ELF-1 (cell line): Measurements from ENCODE around the gene TMED10.
A peak's percentile ranks its signal among the peaks of the same experiment; 100 is the strongest.
"Not testable (repeated sequence)": the region's sequence is repeated elsewhere in the genome, so short reads cannot be mapped to it uniquely, and the experiment has no call there.

Experiments
- DNase-seq: peaks from one replicate; pipeline ENCODE4 v3.0.0-alpha.2; 2016; ENCODE audit warnings: low read depth, low spot score

TMED10 gene

GRCh38 chr14:75127903-75128595 is 48.4 kb downstream of the TMED10 start:
- DNase-seq: no peak

- DNase-seq: not testable (repeated sequence)
Measured at GRCh38 chr14:75127474-75127820, 49.0 kb downstream of the TMED10 start.

DNA sequence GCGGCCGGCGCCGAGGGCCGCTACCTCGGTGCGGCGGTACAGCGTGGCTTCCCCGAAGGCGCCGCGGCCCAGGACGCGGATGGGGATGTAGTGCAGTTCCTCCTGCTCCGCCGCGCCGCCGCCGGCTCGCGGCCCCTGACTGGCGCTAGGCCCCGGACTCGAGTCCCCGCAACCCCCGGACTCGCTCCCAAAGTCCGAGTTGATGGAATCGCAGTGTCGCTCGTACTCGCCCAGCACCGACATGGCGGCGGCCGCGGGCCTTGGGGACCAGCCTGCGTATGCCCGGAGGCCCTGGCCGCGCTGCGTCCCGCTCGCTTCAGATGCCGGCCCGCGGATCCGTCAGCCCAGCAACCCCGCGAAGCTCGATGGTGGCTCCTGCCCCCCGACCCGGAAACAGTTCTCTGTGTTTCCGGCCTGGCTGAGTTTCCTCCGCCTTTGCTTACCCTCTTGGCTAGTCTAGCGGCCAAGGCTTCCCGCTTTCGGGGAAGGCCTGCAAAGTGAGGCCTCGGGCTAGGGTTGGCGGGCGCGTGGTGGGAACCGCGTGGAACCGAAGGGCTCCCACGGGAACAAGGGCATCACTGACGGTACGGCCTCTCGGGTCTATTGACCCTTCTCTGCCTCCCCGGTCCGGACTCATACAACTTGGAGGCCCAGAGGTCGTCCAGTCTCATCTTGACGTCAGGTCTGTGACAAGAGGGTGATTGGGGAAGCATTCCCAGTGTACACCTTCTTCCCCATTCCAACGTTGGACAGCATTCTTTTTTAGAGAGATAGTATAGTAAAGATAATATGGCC is 49.5 kb downstream of the TMED10 start, which contains the start of gene NEK9:
Gene NEK9 (minus strand): TSS at position 370 of the 795 bp plus-strand sequence. CDS start 127 bp downstream, at position 243.
- DNase-seq: peak; percentile 91

DNA sequence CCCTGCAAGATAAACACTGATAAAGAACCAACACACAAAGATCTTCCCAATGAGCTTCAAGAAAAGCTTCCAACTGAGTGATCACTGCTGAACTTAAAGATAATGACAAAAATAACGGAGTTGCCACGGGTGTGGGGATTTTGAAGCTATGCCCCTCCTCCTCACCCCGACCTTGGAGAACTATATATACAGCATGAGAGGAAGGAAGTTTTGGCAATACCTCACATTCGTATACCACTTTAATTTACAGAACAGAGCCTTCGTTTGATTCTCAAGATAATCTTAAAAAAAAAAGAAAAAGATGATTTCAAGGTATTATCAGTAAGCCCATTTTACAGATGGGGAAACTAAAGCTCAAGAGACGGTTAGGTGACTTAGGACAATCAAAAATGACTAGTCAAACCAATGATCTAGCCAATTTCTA is 50.3 kb downstream of the TMED10 start:
- no peak for DNase-seq

DNA sequence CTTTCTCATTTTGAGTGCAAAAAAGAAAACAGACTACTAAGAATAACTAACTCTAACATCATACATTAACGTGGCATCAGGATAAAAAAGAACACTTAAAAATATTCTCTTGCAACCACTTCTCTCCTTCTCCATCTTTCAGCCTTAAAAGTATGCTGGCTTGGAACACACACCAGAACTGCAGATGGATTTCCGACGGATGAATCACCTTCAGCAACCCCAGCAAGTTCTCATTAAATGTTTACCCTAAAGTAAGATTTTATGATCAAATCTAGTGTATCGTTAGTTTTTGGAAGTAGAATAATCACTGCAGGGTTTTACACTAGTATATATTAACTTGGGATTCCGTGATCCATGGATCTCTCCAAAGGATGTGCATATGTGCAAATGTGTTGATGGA is 50.8 kb downstream of the TMED10 start:
- DNase-seq: no peak

DNA sequence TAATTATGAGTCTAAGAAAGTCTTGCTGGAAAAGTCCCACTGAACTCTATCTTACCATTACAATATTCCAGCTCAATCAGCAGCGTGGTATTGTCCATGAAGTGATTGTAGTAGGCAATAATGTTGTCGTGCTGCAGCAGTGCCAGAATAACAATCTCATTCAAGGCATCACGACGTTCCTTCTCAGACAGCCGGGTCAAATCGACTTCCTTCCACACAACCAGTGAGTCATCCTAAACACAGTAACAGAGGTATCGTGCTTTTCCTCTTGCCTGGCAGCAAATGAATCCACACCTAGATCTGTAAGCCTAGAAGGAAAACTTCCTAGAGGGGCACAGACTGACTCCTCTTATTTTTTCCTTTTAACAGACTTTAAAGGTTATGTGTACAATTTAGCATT is 52.4 kb downstream of the TMED10 start:
- no peak for DNase-seq

DNA sequence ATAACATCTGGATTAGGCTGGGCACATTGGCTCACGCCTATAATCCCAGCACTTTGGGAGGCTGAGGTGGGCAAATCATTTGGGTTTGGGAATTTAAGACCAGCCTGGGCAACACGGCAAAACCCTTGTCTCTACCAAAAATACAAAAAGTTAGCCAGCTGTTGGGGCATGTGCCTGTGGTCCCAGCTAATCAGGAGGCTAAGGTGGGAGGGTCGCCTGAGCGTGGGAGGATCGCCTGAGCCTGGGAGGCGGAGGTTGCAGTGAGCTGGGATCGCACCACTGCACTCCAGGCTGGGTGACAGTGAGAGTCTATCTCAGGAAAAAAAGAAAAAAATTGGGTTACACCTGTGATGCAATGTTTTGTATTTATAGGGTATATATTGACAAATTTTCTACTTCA is 54.9 kb downstream of the TMED10 start:
- DNase-seq: no peak

GRCh38 chr14:75120541-75121291 is 55.7 kb downstream of the TMED10 start:
- DNase-seq: no peak

DNA sequence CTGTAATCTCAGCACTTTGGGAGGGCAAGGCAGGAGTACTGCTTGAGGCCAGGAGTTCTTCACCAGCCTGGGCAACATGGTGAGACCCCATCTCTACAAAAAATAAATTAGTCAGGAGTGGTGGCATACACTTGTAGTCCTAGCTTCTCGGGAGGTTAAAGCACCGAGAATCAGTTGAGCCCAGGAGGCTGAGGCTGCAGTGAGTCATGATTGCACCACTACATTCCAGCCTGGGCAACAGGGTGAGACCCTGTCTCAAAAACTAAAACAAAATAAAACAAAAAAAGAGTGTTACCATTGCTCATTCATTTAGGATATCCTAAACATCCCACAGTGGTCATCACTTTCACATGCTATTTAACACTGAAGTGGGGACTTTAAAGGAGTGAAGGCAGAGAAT is 57.4 kb downstream of the TMED10 start:
- no peak for DNase-seq

- no peak for DNase-seq
Measured at GRCh38 chr14:75113932-75114539, 62.4 kb downstream of the TMED10 start.

GRCh38 chr14:75109877-75110276 is 66.5 kb downstream of the TMED10 start:
- DNase-seq: no peak

DNA sequence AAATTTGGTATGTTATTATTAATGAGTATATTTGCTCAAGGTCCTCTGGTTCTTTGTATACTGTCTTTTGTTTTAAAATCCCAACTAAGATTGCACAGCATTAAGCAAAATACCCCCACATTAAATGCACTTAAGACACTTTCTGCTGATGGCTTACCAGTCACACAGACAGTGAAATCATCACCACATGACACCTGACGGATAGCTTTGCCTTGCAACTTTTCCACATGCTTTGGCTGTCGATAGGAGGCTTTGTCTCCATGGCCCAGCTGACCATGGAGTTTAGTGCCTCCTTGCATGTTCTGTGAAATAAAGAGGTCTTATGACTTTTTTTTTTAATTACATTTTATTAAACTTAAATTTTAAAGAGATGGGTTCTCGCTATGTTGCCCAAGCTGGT is 69.2 kb downstream of the TMED10 start:
- no peak for DNase-seq

GRCh38 chr14:75101491-75101890 is 74.9 kb downstream of the TMED10 start:
- DNase-seq: peak; percentile 21

DNA sequence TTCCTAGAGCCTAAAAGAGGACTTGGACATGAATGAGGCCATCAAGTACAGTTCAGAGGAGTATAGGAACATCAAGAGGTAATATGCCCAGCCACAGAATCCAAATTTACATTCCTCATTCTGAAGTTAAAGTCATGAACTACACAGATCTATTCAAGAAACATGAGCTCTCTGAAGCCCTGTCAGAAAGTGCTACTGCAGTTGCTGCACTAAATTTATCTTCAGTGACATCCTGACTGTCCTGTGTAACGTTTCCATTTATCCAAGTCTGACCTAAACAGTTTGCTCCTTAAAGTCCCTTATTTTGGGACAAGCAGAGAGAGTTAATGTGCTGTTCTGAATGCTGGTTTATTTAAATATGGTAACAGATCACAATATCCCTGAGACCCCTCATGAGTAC is 77.7 kb downstream of the TMED10 start:
- no peak for DNase-seq

DNA sequence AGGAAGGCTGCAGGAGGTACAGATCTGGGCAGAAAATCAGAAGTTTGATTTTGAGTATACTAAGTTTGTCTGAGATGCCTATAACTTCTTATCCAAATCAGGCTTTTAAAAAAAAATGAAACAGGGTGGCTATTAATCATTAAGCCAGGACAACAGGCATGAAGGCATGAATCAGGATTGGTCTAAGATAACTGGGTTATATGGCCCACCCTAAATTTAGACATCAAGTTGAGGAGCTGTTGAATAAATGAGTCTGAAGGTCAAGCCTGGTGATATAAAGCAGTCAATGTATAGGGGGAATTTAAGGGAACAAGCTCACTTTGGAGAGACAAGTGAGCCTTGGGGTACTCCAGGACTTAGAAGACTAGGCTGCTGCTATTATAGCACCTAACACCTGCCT is 78.2 kb downstream of the TMED10 start:
- DNase-seq: no peak

- no peak for DNase-seq
Measured at GRCh38 chr14:75096959-75097358, 79.5 kb downstream of the TMED10 start.

- DNase-seq: no peak
Measured at GRCh38 chr14:75095690-75096089, 80.7 kb downstream of the TMED10 start.

- no peak for DNase-seq
Measured at GRCh38 chr14:75094896-75095295, 81.5 kb downstream of the TMED10 start.

DNA sequence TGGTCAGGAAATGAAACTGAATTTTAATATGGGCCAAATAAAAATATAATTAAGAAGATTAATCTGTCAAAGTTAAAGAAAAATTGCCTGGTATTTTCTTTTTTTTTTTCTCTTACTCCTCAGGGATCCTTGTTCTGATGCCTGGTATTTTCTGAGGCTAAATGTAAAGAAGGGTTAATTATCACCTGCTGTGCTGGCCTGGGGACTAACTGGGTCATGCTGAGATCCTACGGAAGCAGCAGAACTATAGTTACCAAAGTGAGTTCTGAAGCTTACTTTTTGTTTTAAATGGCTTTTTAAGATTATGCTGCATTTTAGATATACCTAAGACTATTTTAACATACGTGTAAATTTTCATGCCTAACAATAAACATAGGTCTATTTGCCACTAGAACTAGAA is 83.7 kb downstream of the TMED10 start:
- no peak for DNase-seq

GRCh38 chr14:75091251-75091650 is 85.2 kb downstream of the TMED10 start:
- no peak for DNase-seq

DNA sequence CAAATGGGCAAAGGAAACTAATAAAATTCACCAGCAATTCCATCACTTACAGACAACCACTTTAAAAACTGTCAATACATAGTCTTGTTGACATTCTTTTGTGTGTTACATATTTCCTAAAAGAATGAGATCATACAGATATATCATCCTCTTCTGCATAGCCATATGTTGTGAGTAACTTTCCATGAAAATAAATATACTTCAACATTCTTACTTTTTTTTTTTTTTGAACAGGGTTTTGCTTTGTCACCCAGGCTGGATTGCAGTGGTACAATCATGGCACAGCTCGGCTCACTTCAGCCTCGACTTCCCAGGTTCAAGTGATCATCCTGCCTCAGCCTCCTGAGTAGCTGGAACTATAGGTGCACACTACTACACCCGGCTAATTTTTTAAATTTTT is 86.1 kb downstream of the TMED10 start:
- no peak for DNase-seq
